Measurements from ENCODE around the gene KLF7. TPM values are rescaled to one million over a fixed set of nuclear protein-coding genes. Genes with fewer than 3 reads are reported as not detected.

The KLF7 gene
- total and polyA plus RNA-seq, 9 of the 15 experiments (the other 6 are each of a cell fraction or from before 2014, with no cell fraction given): 0.04 to 0.54 (median 0.07) TPM

DNA sequence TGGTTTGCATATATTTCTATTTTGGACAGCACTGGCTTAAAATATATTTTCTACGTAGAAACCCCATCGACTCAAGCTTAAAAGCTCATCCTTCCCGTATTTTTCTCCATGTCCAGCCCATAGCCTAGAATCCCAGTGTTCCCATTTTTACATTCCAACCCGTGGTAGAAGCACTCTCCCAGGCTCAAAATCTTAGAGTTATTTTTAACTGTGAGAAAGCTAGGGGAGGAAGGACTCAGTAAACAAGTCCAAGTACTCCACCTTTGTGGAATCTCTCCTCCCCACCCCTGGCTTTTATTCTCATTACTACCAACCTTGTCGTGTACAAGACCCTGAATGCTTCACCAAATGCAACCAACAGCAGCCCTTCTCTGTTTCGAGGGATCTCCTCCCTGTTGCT, 69.8 kb downstream of the KLF7 start:
- WGBS (ENCODE audit: insufficient coverage, low coverage, missing lambda C conversion rate): 1% methylated on average over 6 of the region's 6 CpGs
- no peaks in the 10 kb centered on the region for H3K9me1 ChIP-seq (ENCODE audit: control insufficient read depth, insufficient read depth, low read length)
- no peak overlapping the region for H2AFZ ChIP-seq (ENCODE audit: low read depth, low read length)
- H4K20me1 ChIP-seq (replicated peaks; ENCODE audit: control insufficient read depth, insufficient read depth, low read length): no peaks in the 10 kb centered on the region
- POLR2A ChIA-PET: no interaction called here
- no peaks in the 10 kb centered on the region for H3K27me3 ChIP-seq (ENCODE audit: control insufficient read depth in 2 of 2, insufficient read depth in 2 of 2, low read length in 2 of 2)
- H3K4me3 ChIP-seq: no peak overlapping the region
- H3K4me1 ChIP-seq (replicated peaks in 1 of 2; ENCODE audit: control insufficient read depth in 2 of 2, insufficient read depth in 2 of 2, low read length in 2 of 2): no peaks in the 10 kb centered on the region
- in situ Hi-C loops (cut with MboI): no loop called here
- H3K27ac ChIP-seq (ENCODE audit: extremely low read depth, low read depth, low read length): no peak overlapping the region
- FAIRE-seq (no peak), ATAC-seq (no peak), DNase-seq (ENCODE audit: extremely low read depth in 1 of 4, low spot score in 3 of 4) (no peak)
- intact Hi-C loops (cut with micrococcal nuclease): no loop called here
- H3K79me2 ChIP-seq (ENCODE audit: control insufficient read depth, insufficient read depth, low read length): no peaks in the 10 kb centered on the region
- H3K4me2 ChIP-seq (ENCODE audit: insufficient read depth, low read length): no peak overlapping the region
- H3K36me3 ChIP-seq (ENCODE audit: control insufficient read depth, insufficient read depth, low read length): no peaks in the 10 kb centered on the region
- CTCF ChIA-PET (ENCODE audit: low intra/inter-chr PET ratio): no interaction called here
- H3K9ac ChIP-seq (ENCODE audit: insufficient read depth in 1 of 2, low read depth in 2 of 2, low read length in 2 of 2): no peak overlapping the region
- H3K9me3 ChIP-seq (replicated peaks; ENCODE audit: control insufficient read depth, insufficient read depth, low read depth, low read length): no peaks in the 10 kb centered on the region
- no TSS peak for BruUV-seq (replicated peaks)
- TF ChIP-seq EZH2 (IDR thresholded peaks at IDR 0.05; ENCODE audit: borderline replicate concordance, low read depth, low read length) (no peak), TOE1 (IDR thresholded peaks at IDR 0.05; ENCODE audit: borderline replicate concordance) (no peak), TOE1 (CRISPR knock-in tag; IDR thresholded peaks at IDR 0.05; ENCODE audit: borderline replicate concordance, low read depth) (no peak), ZNF79 (CRISPR knock-in tag; IDR thresholded peaks at IDR 0.05; ENCODE audit: low read depth) (no peak), NCOR1 (IDR thresholded peaks at IDR 0.05) (no peak), ZNF174 (CRISPR knock-in tag; IDR thresholded peaks at IDR 0.05) (no peak), ZNF551 (CRISPR knock-in tag; IDR thresholded peaks at IDR 0.05) (no peak), MED1 (CRISPR knock-in tag; IDR thresholded peaks at IDR 0.05; ENCODE audit: borderline replicate concordance) (no peak), SP2 (IDR thresholded peaks at IDR 0.05; ENCODE audit: extremely low read depth, low read depth, low read length, poor library complexity, severe bottlenecking) (no peak), ZNF57 (CRISPR knock-in tag; IDR thresholded peaks at IDR 0.05) (no peak), CHD2 (IDR thresholded peaks at IDR 0.05; ENCODE audit: low read depth, low read length) (no peak)
- TF ChIP-seq, protein P1, sequence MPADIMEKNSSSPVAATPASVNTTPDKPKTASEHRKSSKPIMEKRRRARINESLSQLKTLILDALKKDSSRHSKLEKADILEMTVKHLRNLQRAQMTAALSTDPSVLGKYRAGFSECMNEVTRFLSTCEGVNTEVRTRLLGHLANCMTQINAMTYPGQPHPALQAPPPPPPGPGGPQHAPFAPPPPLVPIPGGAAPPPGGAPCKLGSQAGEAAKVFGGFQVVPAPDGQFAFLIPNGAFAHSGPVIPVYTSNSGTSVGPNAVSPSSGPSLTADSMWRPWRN (IDR thresholded peaks at IDR 0.05; ENCODE audit: low read depth): no peak
- TF ChIP-seq, protein P2, sequence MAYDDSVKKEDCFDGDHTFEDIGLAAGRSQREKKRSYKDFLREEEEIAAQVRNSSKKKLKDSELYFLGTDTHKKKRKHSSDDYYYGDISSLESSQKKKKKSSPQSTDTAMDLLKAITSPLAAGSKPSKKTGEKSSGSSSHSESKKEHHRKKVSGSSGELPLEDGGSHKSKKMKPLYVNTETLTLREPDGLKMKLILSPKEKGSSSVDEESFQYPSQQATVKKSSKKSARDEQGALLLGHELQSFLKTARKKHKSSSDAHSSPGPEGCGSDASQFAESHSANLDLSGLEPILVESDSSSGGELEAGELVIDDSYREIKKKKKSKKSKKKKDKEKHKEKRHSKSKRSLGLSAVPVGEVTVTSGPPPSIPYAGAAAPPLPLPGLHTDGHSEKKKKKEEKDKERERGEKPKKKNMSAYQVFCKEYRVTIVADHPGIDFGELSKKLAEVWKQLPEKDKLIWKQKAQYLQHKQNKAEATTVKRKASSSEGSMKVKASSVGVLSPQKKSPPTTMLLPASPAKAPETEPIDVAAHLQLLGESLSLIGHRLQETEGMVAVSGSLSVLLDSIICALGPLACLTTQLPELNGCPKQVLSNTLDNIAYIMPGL (CRISPR knock-in tag; IDR thresholded peaks at IDR 0.05): no peak
- TF ChIP-seq, protein P3, sequence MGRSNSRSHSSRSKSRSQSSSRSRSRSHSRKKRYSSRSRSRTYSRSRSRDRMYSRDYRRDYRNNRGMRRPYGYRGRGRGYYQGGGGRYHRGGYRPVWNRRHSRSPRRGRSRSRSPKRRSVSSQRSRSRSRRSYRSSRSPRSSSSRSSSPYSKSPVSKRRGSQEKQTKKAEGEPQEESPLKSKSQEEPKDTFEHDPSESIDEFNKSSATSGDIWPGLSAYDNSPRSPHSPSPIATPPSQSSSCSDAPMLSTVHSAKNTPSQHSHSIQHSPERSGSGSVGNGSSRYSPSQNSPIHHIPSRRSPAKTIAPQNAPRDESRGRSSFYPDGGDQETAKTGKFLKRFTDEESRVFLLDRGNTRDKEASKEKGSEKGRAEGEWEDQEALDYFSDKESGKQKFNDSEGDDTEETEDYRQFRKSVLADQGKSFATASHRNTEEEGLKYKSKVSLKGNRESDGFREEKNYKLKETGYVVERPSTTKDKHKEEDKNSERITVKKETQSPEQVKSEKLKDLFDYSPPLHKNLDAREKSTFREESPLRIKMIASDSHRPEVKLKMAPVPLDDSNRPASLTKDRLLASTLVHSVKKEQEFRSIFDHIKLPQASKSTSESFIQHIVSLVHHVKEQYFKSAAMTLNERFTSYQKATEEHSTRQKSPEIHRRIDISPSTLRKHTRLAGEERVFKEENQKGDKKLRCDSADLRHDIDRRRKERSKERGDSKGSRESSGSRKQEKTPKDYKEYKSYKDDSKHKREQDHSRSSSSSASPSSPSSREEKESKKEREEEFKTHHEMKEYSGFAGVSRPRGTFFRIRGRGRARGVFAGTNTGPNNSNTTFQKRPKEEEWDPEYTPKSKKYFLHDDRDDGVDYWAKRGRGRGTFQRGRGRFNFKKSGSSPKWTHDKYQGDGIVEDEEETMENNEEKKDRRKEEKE (IDR thresholded peaks at IDR 0.05; ENCODE audit: borderline replicate concordance in 1 of 2, control insufficient read depth in 1 of 2, low read depth in 2 of 2, low read length in 1 of 2): no peak
